Measurements from ENCODE around the gene KBTBD12. TPM values are rescaled to one million over a fixed set of nuclear protein-coding genes. Genes with fewer than 3 reads are reported as not detected.

KBTBD12 gene
- total and polyA plus RNA-seq, 2 of the 13 experiments (the other 11 are each of a cell fraction or from before 2014, with no cell fraction given): not detected

DNA sequence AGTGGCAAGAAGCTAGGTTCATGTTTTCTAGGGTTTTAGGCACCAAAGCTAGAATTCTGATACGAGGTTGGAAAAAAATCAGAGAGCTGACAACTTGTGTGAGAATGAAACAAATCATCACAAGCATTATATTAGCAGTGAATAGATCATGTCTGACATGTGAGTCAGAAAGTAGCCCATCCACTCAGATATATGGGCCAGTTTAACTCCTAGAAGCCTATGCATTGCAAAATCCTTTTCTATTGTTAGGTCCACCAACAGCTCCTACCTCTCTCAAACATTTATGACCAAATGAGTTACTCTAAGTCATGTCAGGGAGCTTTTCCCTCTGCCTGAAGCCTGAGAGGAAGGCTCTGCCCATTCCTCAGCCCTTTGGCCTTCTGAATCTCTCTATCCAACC, 44.0 kb downstream of the KBTBD12 start (continued):
- TF ChIP-seq, protein P1, sequence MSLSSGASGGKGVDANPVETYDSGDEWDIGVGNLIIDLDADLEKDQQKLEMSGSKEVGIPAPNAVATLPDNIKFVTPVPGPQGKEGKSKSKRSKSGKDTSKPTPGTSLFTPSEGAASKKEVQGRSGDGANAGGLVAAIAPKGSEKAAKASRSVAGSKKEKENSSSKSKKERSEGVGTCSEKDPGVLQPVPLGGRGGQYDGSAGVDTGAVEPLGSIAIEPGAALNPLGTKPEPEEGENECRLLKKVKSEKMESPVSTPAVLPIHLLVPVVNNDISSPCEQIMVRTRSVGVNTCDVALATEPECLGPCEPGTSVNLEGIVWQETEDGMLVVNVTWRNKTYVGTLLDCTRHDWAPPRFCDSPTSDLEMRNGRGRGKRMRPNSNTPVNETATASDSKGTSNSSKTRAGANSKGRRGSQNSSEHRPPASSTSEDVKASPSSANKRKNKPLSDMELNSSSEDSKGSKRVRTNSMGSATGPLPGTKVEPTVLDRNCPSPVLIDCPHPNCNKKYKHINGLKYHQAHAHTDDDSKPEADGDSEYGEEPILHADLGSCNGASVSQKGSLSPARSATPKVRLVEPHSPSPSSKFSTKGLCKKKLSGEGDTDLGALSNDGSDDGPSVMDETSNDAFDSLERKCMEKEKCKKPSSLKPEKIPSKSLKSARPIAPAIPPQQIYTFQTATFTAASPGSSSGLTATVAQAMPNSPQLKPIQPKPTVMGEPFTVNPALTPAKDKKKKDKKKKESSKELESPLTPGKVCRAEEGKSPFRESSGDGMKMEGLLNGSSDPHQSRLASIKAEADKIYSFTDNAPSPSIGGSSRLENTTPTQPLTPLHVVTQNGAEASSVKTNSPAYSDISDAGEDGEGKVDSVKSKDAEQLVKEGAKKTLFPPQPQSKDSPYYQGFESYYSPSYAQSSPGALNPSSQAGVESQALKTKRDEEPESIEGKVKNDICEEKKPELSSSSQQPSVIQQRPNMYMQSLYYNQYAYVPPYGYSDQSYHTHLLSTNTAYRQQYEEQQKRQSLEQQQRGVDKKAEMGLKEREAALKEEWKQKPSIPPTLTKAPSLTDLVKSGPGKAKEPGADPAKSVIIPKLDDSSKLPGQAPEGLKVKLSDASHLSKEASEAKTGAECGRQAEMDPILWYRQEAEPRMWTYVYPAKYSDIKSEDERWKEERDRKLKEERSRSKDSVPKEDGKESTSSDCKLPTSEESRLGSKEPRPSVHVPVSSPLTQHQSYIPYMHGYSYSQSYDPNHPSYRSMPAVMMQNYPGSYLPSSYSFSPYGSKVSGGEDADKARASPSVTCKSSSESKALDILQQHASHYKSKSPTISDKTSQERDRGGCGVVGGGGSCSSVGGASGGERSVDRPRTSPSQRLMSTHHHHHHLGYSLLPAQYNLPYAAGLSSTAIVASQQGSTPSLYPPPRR (CRISPR knock-in tag; IDR thresholded peaks at IDR 0.05; ENCODE audit: borderline replicate concordance): no peak

DNA sequence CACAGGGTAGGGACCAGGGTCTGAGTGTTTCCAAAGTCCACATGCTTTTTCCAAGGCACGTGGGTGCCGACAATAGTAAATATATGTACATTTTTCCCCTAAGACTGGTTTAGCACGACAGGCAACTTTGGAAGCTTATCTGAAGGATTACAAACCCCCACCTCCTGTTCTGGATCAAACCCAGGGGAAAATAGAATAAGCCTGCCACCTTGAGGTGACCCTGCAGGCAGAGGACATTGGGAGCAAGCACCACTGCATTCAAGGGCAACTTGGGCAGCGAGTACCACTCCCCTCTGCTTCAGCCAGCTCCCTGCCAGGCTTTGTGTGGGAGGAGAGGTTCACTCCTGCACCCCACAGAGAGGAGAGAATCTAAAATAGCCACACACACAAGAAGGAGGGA, 44.8 kb downstream of the KBTBD12 start:
- DNase-seq (ENCODE audit: low spot score) (peak; percentile 23), ATAC-seq (peak; percentile 71), FAIRE-seq (peak; percentile 40)
- no peaks in the 10 kb centered on the region for H3K9me3 ChIP-seq (ENCODE audit: low read length)
- no peaks in the 10 kb centered on the region for H4K20me1 ChIP-seq (ENCODE audit: insufficient read depth, low read length)
- no peak overlapping the region for H3K4me2 ChIP-seq (ENCODE audit: low read depth, low read length)
- BruUV-seq (replicated peaks): no TSS peak
- WGBS (ENCODE audit: low lambda C conversion rate): 8% methylated on average over 4 of the region's 4 CpGs
- in situ Hi-C loops (cut with HindIII; ENCODE audit: extremely low pct_ligation_motif_present, low pct_unique_long_range_greater_than_20kb) (loop anchor here (10.0 kb wide), 2 partner anchors 105 to 275 kb away; no protein-coding TSS in a partner anchor), intact Hi-C loops (cut with micrococcal nuclease; ENCODE audit: unreplicated experiment) (no loop called here)
- H3K36me3 ChIP-seq (replicated peaks in 1 of 2; ENCODE audit: control insufficient read depth in 1 of 2, insufficient read depth in 2 of 2, low read length in 2 of 2): no peaks in the 10 kb centered on the region
- H3K9ac ChIP-seq (ENCODE audit: insufficient read depth, low read depth, low read length): no peak overlapping the region
- no peaks in the 10 kb centered on the region for H3K79me2 ChIP-seq (ENCODE audit: insufficient read depth, low read length)
- H3K4me3 ChIP-seq (replicated peaks in 1 of 3; ENCODE audit: insufficient read depth in 1 of 3, low read depth in 2 of 3, low read length in 3 of 3): no peak overlapping the region
- peaks cover 11% of the 10 kb centered on the region for H3K4me1 ChIP-seq (ENCODE audit: insufficient read depth, low read length)
- no peak overlapping the region for H2AFZ ChIP-seq (ENCODE audit: low read length)
- 0 out of 5 replicates have a peak, but pooled peaks cover 0 to 8% of the 10 kb centered on the region in 2 experiments for H3K27me3 ChIP-seq (ENCODE audit: control insufficient read depth in 1 of 2, insufficient read depth in 2 of 2, low read length in 2 of 2)
- CTCF ChIA-PET (ENCODE audit: low intra/inter-chr PET ratio, low total read pairs): interaction anchor here (0.7 to 1.4 kb wide), 2 partner anchors 106 to 269 kb away, joined by 3 to 5 read pairs; no protein-coding TSS in a partner anchor
- POLR2A ChIA-PET: no interaction called here
- no peak overlapping the region for H3K27ac ChIP-seq (ENCODE audit: extremely low read length, insufficient read depth, low read length)
- no peak for TF ChIP-seq GPN1 (CRISPR knock-in tag; IDR thresholded peaks at IDR 0.05; ENCODE audit: borderline replicate concordance)
- TF ChIP-seq, protein P2, sequence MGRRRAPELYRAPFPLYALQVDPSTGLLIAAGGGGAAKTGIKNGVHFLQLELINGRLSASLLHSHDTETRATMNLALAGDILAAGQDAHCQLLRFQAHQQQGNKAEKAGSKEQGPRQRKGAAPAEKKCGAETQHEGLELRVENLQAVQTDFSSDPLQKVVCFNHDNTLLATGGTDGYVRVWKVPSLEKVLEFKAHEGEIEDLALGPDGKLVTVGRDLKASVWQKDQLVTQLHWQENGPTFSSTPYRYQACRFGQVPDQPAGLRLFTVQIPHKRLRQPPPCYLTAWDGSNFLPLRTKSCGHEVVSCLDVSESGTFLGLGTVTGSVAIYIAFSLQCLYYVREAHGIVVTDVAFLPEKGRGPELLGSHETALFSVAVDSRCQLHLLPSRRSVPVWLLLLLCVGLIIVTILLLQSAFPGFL (CRISPR knock-in tag; IDR thresholded peaks at IDR 0.05): no peak
- TF ChIP-seq ZNF430 (CRISPR knock-in tag; IDR thresholded peaks at IDR 0.05): no peak
- peak; percentile 63 for TF ChIP-seq NR2F6 (IDR thresholded peaks at IDR 0.05)
- peak; percentile 69 for TF ChIP-seq NR2F6 (CRISPR knock-in tag; IDR thresholded peaks at IDR 0.05)
- no peak for TF ChIP-seq FLYWCH1 (CRISPR knock-in tag; IDR thresholded peaks at IDR 0.05)
- TF ChIP-seq ZNF180 (CRISPR knock-in tag; IDR thresholded peaks at IDR 0.05; ENCODE audit: borderline replicate concordance, low read depth): no peak
- TF ChIP-seq, protein P3, sequence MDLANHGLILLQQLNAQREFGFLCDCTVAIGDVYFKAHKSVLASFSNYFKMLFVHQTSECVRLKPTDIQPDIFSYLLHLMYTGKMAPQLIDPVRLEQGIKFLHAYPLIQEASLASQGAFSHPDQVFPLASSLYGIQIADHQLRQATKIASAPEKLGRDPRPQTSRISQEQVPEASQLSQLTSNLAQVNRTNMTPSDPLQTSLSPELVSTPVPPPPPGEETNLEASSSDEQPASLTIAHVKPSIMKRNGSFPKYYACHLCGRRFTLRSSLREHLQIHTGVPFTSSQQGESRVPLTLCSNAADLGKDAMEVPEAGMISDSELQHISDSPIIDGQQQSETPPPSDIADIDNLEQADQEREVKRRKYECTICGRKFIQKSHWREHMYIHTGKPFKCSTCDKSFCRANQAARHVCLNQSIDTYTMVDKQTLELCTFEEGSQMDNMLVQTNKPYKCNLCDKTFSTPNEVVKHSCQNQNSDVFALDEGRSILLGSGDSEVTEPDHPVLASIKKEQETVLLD (CRISPR knock-in tag; IDR thresholded peaks at IDR 0.05; ENCODE audit: low read depth): no peak
- TF ChIP-seq, protein P4, sequence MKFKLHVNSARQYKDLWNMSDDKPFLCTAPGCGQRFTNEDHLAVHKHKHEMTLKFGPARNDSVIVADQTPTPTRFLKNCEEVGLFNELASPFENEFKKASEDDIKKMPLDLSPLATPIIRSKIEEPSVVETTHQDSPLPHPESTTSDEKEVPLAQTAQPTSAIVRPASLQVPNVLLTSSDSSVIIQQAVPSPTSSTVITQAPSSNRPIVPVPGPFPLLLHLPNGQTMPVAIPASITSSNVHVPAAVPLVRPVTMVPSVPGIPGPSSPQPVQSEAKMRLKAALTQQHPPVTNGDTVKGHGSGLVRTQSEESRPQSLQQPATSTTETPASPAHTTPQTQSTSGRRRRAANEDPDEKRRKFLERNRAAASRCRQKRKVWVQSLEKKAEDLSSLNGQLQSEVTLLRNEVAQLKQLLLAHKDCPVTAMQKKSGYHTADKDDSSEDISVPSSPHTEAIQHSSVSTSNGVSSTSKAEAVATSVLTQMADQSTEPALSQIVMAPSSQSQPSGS (CRISPR knock-in tag; IDR thresholded peaks at IDR 0.05): no peak
- TF ChIP-seq, protein P5, sequence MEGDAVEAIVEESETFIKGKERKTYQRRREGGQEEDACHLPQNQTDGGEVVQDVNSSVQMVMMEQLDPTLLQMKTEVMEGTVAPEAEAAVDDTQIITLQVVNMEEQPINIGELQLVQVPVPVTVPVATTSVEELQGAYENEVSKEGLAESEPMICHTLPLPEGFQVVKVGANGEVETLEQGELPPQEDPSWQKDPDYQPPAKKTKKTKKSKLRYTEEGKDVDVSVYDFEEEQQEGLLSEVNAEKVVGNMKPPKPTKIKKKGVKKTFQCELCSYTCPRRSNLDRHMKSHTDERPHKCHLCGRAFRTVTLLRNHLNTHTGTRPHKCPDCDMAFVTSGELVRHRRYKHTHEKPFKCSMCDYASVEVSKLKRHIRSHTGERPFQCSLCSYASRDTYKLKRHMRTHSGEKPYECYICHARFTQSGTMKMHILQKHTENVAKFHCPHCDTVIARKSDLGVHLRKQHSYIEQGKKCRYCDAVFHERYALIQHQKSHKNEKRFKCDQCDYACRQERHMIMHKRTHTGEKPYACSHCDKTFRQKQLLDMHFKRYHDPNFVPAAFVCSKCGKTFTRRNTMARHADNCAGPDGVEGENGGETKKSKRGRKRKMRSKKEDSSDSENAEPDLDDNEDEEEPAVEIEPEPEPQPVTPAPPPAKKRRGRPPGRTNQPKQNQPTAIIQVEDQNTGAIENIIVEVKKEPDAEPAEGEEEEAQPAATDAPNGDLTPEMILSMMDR (CRISPR knock-in tag; IDR thresholded peaks at IDR 0.05): peak; percentile 74
- TF ChIP-seq, protein P6, sequence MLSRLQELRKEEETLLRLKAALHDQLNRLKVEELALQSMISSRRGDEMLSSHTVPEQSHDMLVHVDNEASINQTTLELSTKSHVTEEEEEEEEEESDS (CRISPR knock-in tag; IDR thresholded peaks at IDR 0.05; ENCODE audit: borderline replicate concordance): no peak

Data from HepG2 (cell line).